22Rv1 (cell line): ENCODE results near the gene SENP2.

Source experiments
- H3K27ac ChIP-seq: fragments of 450-650 bp; 2 replicates; pipeline ENCODE4 v1.5.1; 2017
- CTCF ChIP-seq: fragments of 450-650 bp; IDR thresholded peaks from 2 replicates; pipeline ENCODE4 v1.5.1; 2017; ENCODE audit warnings: mild to moderate bottlenecking
- ZFX ChIP-seq: fragments of 450-650 bp; IDR thresholded peaks from 2 replicates; pipeline ENCODE4 v1.6.1; 2017; ENCODE audit warnings: antibody characterized with exemption, borderline replicate concordance

SENP2 gene

GRCh38 chr3:185680231-185680630 lies 94.1 kb downstream of the SENP2 start:
- no peak overlapping the region for H3K27ac ChIP-seq
- TF ChIP-seq ZFX (no peak), CTCF (no peak)
